Measurements from ENCODE around the gene ARHGEF33. TPM values are rescaled to one million over a fixed set of nuclear protein-coding genes. Genes with fewer than 3 reads are reported as not detected.

ARHGEF33 gene
- total RNA-seq (2014; rRNA removed; shearing (Covaris generic)) = 0.38 TPM in 1 of 2 replicates, not detected in the other
- not detected in 2 replicates for total RNA-seq (2022)
- Bru-seq, nascent RNA = percentile 14 among the genes with signal in this experiment
- BruChase-seq, experiment 1, labeled RNA remaining after a 6-hour chase = percentile 26 among the genes with signal in this experiment
- percentile 29 among the genes with signal in this experiment for BruChase-seq, experiment 2, labeled RNA remaining after a 2-hour chase
- long read RNA-seq, partial matches to known transcripts = 0 of 1 reads
- long read RNA-seq, other reads (novel, unspliced or antisense) = 1 of 1 reads

- Histone ChIP-seq H2AFZ (ENCODE audit: low read length) (no peak within 1 kb of the TSS), H3K9me2 (ENCODE audit: insufficient read depth, low read length) (no peaks in the 10 kb centered on the region), H4K20me1 (ENCODE audit: insufficient read depth, low read length) (no peaks in the 10 kb centered on the region), H3K4me2 (ENCODE audit: low read length) (no peak within 1 kb of the TSS), H3K36me3 (ENCODE audit: insufficient read depth, low read length) (no peaks in the 10 kb centered on the region), H3K4me3 (ENCODE audit: low read depth, low read length, poor library complexity, severe bottlenecking) (no peak within 1 kb of the TSS), H3K4me1 (ENCODE audit: insufficient read depth, low read length, poor library complexity, severe bottlenecking) (no peaks in the 10 kb centered on the region), H3K27ac (ENCODE audit: low read depth, low read length, poor library complexity, severe bottlenecking) (no peak within 1 kb of the TSS), H3K9me3 (ENCODE audit: low read length) (no peaks in the 10 kb centered on the region), H3K79me2 (ENCODE audit: insufficient read depth, low read depth, low read length) (no peaks in the 10 kb centered on the region)
- intact Hi-C loops (cut with micrococcal nuclease; ENCODE audit: unreplicated experiment) = no loop called here
- ChIA-PET CTCF (ENCODE audit: unreplicated experiment) (no interaction called here), POLR2A (interaction anchor here (0.7 to 0.9 kb wide), 2 partner anchors 9 to 597 kb away, joined by 3 to 5 read pairs; no protein-coding TSS in a partner anchor)
- TF ChIP-seq EZH2phosphoT487 (IDR thresholded peaks at IDR 0.05; ENCODE audit: borderline replicate concordance, low read depth, low read length) = no peak
- TF ChIP-seq, protein P1, sequence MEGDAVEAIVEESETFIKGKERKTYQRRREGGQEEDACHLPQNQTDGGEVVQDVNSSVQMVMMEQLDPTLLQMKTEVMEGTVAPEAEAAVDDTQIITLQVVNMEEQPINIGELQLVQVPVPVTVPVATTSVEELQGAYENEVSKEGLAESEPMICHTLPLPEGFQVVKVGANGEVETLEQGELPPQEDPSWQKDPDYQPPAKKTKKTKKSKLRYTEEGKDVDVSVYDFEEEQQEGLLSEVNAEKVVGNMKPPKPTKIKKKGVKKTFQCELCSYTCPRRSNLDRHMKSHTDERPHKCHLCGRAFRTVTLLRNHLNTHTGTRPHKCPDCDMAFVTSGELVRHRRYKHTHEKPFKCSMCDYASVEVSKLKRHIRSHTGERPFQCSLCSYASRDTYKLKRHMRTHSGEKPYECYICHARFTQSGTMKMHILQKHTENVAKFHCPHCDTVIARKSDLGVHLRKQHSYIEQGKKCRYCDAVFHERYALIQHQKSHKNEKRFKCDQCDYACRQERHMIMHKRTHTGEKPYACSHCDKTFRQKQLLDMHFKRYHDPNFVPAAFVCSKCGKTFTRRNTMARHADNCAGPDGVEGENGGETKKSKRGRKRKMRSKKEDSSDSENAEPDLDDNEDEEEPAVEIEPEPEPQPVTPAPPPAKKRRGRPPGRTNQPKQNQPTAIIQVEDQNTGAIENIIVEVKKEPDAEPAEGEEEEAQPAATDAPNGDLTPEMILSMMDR (conservative IDR thresholded peaks at IDR 0.05; ENCODE audit: low read length) = no peak
- no peak for DNase-seq (ENCODE audit: low spot score)
- BruUV-seq (replicated peaks) = no TSS peak
Measured at GRCh38 chr2:38889575-38889974, at the start of gene ARHGEF33. Gene ARHGEF33 (plus strand): TSS chr2:38889875. CDS start chr2:38919448, 29,573 bp downstream.

- H3K79me2 ChIP-seq (ENCODE audit: insufficient read depth, low read depth, low read length) = no peaks in the 10 kb centered on the region
- H3K4me3 ChIP-seq (ENCODE audit: low read depth, low read length, poor library complexity, severe bottlenecking) = no peak overlapping the region
- no peak overlapping the region for H2AFZ ChIP-seq (ENCODE audit: low read length)
- no peaks in the 10 kb centered on the region for H3K9me2 ChIP-seq (ENCODE audit: insufficient read depth, low read length)
- intact Hi-C loops (cut with micrococcal nuclease; ENCODE audit: unreplicated experiment) = no loop called here
- no peaks in the 10 kb centered on the region for H3K9me3 ChIP-seq (ENCODE audit: low read length)
- ChIA-PET CTCF (ENCODE audit: unreplicated experiment) (no interaction called here), POLR2A (interaction anchor here (0.7 kb wide), 1 partner anchor 46 kb away, joined by 3 read pairs; no protein-coding TSS in a partner anchor)
- no peak overlapping the region for H3K4me2 ChIP-seq (ENCODE audit: low read length)
- no peaks in the 10 kb centered on the region for H3K4me1 ChIP-seq (ENCODE audit: insufficient read depth, low read length, poor library complexity, severe bottlenecking)
- no peak for TF ChIP-seq EZH2phosphoT487 (IDR thresholded peaks at IDR 0.05; ENCODE audit: borderline replicate concordance, low read depth, low read length)
- TF ChIP-seq, protein P1 (conservative IDR thresholded peaks at IDR 0.05; ENCODE audit: low read length) = no peak
- H4K20me1 ChIP-seq (ENCODE audit: insufficient read depth, low read length) = no peaks in the 10 kb centered on the region
- no TSS peak for BruUV-seq (replicated peaks)
- DNase-seq (ENCODE audit: low spot score) = no peak
- peaks cover 25% of the 10 kb centered on the region for H3K36me3 ChIP-seq (ENCODE audit: insufficient read depth, low read length)
- no peak overlapping the region for H3K27ac ChIP-seq (ENCODE audit: low read depth, low read length, poor library complexity, severe bottlenecking)
Measured at GRCh38 chr2:38850045-38850444, 39.6 kb upstream of the ARHGEF33 start.

GRCh38 chr2:38856165-38856564 is 33.5 kb upstream of the ARHGEF33 start:
- Histone ChIP-seq H3K27ac (ENCODE audit: low read depth, low read length, poor library complexity, severe bottlenecking) (no peak overlapping the region), H3K4me3 (ENCODE audit: low read depth, low read length, poor library complexity, severe bottlenecking) (no peak overlapping the region), H4K20me1 (ENCODE audit: insufficient read depth, low read length) (no peaks in the 10 kb centered on the region), H3K4me1 (ENCODE audit: insufficient read depth, low read length, poor library complexity, severe bottlenecking) (no peaks in the 10 kb centered on the region), H3K36me3 (ENCODE audit: insufficient read depth, low read length) (peaks cover 37% of the 10 kb centered on the region), H3K9me3 (ENCODE audit: low read length) (no peaks in the 10 kb centered on the region), H3K4me2 (ENCODE audit: low read length) (no peak overlapping the region), H2AFZ (ENCODE audit: low read length) (no peak overlapping the region), H3K9me2 (ENCODE audit: insufficient read depth, low read length) (no peaks in the 10 kb centered on the region), H3K79me2 (ENCODE audit: insufficient read depth, low read depth, low read length) (no peaks in the 10 kb centered on the region)
- no TSS peak for BruUV-seq (replicated peaks)
- DNase-seq (ENCODE audit: low spot score) = no peak
- no peak for TF ChIP-seq EZH2phosphoT487 (IDR thresholded peaks at IDR 0.05; ENCODE audit: borderline replicate concordance, low read depth, low read length)
- TF ChIP-seq, protein P1 (conservative IDR thresholded peaks at IDR 0.05; ENCODE audit: low read length) = no peak
- CTCF ChIA-PET (ENCODE audit: unreplicated experiment) = interaction anchor here (1.2 kb wide), 1 partner anchor 11 kb away, joined by 3 read pairs; no protein-coding TSS in a partner anchor
- intact Hi-C loops (cut with micrococcal nuclease; ENCODE audit: unreplicated experiment) = no loop called here
- POLR2A ChIA-PET = interaction anchor here (0.6 to 1.9 kb wide), 2 partner anchors 19 to 930 kb away, joined by 3 to 8 read pairs; partner anchors contain the start of genes DHX57 and MORN2
